ENCODE results near the gene LIPC. TPM values are rescaled to one million over a fixed set of nuclear protein-coding genes. Genes with fewer than 3 reads are reported as not detected.

Gene LIPC
- 0.20 TPM in 1 of 2 replicates, not detected in the other for total RNA-seq

GRCh38 chr15:58431221-58432149, at the start of gene LIPC:
TSS of gene LIPC (plus strand) at chr15:58431991. CDS start at chr15:58432033, 42 bp downstream.

Small RNA genes within 50 kb of the gene (small RNA-seq; reads per million reads assigned to genes)
- gene AC084781.2: not detected
